GM23338 (cell line): ENCODE results near the gene ZPLD1. TPM values are rescaled to one million over a fixed set of nuclear protein-coding genes. Genes with fewer than 3 reads are reported as not detected.

Source experiments
- ATAC-seq: fragments of 200-7000 bp; cut with Tn5 transposase; 3 replicates; pipeline ENCODE4 v1.9.1; 2020
- DNase-seq: peaks from one replicate; pipeline ENCODE4 v3.0.0-alpha.2; 2015; ENCODE audit warnings: low spot score
- H2AFZ ChIP-seq: fragments of 200-600 bp; sonication (generic); 2 replicates; pipeline ENCODE4 v1.8.0; 2016; ENCODE audit warnings: antibody characterized with exemption, mild to moderate bottlenecking, moderate library complexity
- H3F3A ChIP-seq: fragments of 200-600 bp; sonication (generic); replicated peaks from 2 replicates; pipeline ENCODE4 v1.8.0; 2017; ENCODE audit warnings: antibody characterized with exemption, mixed run types, low read depth
- H3K27ac ChIP-seq: fragments of 200-600 bp; sonication (generic); 2 replicates; pipeline ENCODE4 v1.6.1; 2016; ENCODE audit warnings: low read depth
- H3K27me3 ChIP-seq: fragments of 200-600 bp; sonication (generic); 2 replicates; pipeline ENCODE4 v1.8.0; 2016; ENCODE audit warnings: mild to moderate bottlenecking, mixed run types, moderate library complexity; ENCODE audit not compliant: insufficient read depth
- H3K36me3 ChIP-seq: fragments of 200-600 bp; sonication (generic); 2 replicates; pipeline ENCODE4 v1.8.0; 2016; ENCODE audit warnings: mild to moderate bottlenecking; ENCODE audit not compliant: insufficient read depth
- H3K4me1 ChIP-seq: fragments of 200-600 bp; sonication (generic); 2 replicates; pipeline ENCODE4 v1.8.0; 2016; ENCODE audit warnings: mild to moderate bottlenecking, moderate library complexity; ENCODE audit not compliant: insufficient read depth
- H3K4me2 ChIP-seq: fragments of 200-600 bp; sonication (generic); 2 replicates; pipeline ENCODE4 v1.7.1; 2017; ENCODE audit warnings: mixed run types
- H3K4me3 ChIP-seq: fragments of 200-600 bp; sonication (generic); 2 replicates; pipeline ENCODE4 v1.6.1; 2016; ENCODE audit warnings: mixed run types
- H3K79me2 ChIP-seq: fragments of 200-600 bp; sonication (generic); replicated peaks from 2 replicates; pipeline ENCODE4 v1.8.0; 2017; ENCODE audit warnings: mild to moderate bottlenecking; ENCODE audit not compliant: insufficient read depth
- H3K9me2 ChIP-seq: fragments of 200-600 bp; sonication (generic); 2 replicates; pipeline ENCODE4 v1.8.0; 2017; ENCODE audit not compliant: insufficient read depth
- H4K20me1 ChIP-seq: fragments of 200-600 bp; sonication (generic); replicated peaks from 2 replicates; pipeline ENCODE4 v1.8.0; 2017; ENCODE audit warnings: mild to moderate bottlenecking; ENCODE audit not compliant: insufficient read depth
- H3K27ac Mint-ChIP-seq: 2 replicates; pipeline ENCODE4 v1.8.0; 2020; ENCODE audit warnings: inconsistent platforms, mild to moderate bottlenecking, moderate library complexity, mixed read lengths
- H3K27me3 Mint-ChIP-seq: 3 replicates; pipeline ENCODE4 v1.8.0; 2022; ENCODE audit warnings: low read depth, mild to moderate bottlenecking, moderate library complexity, mixed read lengths, inconsistent platforms; ENCODE audit not compliant: insufficient read depth, poor library complexity
- H3K36me3 Mint-ChIP-seq: 3 replicates; pipeline ENCODE4 v1.8.0; 2021; ENCODE audit warnings: low read depth, mild to moderate bottlenecking, inconsistent platforms, moderate library complexity, mixed read lengths
- H3K4me1 Mint-ChIP-seq: 3 replicates; pipeline ENCODE4 v1.8.0; 2020; ENCODE audit warnings: mild to moderate bottlenecking, inconsistent platforms, mixed read lengths
- H3K4me3 Mint-ChIP-seq: 3 replicates; pipeline ENCODE4 v1.8.0; 2021; ENCODE audit warnings: moderate library complexity, mild to moderate bottlenecking, inconsistent platforms, mixed read lengths
- H3K9me3 Mint-ChIP-seq: 3 replicates; pipeline ENCODE4 v1.8.0; 2020; ENCODE audit warnings: moderate library complexity, mild to moderate bottlenecking, inconsistent platforms, mixed read lengths
- CREB1 ChIP-seq: fragments of 250-450 bp; sonication (Bioruptor Pico); IDR thresholded peaks from 2 replicates; pipeline ENCODE4 v1.5.0; 2020; ENCODE audit warnings: low read depth, mild to moderate bottlenecking, moderate library complexity
- ETS1 ChIP-seq: IDR thresholded peaks from 2 replicates; pipeline ENCODE4 v1.6.1; 2016; ENCODE audit warnings: antibody characterized with exemption
- EZH2 ChIP-seq: fragments of 200-600 bp; sonication (generic); IDR thresholded peaks from one replicate; pipeline ENCODE4 v1.8.0; 2017; ENCODE audit warnings: antibody characterized with exemption, mild to moderate bottlenecking, low read depth; ENCODE audit not compliant: unreplicated experiment
- EZH2phosphoT487 ChIP-seq: fragments of 200-600 bp; sonication (generic); IDR thresholded peaks from one replicate; pipeline ENCODE4 v1.8.1; 2018; ENCODE audit warnings: antibody characterized with exemption; ENCODE audit not compliant: unreplicated experiment
- JUNB ChIP-seq: IDR thresholded peaks from one replicate; pipeline ENCODE4 v1.6.1; 2016; ENCODE audit warnings: antibody characterized with exemption; ENCODE audit not compliant: unreplicated experiment
- NANOG ChIP-seq: IDR thresholded peaks from 2 replicates; pipeline ENCODE4 v1.6.1; 2016; ENCODE audit warnings: antibody characterized with exemption, borderline replicate concordance
- STAT1 ChIP-seq: IDR thresholded peaks from one replicate; pipeline ENCODE4 v1.6.1; 2016; ENCODE audit warnings: antibody characterized with exemption; ENCODE audit not compliant: unreplicated experiment
- ZNF114 ChIP-seq: fragments of 250-450 bp; sonication (Bioruptor Pico); IDR thresholded peaks from 2 replicates; pipeline ENCODE4 v1.5.0; 2020; ENCODE audit warnings: mild to moderate bottlenecking, moderate library complexity
- long read RNA-seq: library from polyadenylated mRNA; unstranded; transcript quantifications from one replicate; pipeline ENCODE4 v2.0.0, GENCODE V29; 2020; ENCODE audit not compliant: unreplicated experiment
- polyA plus RNA-seq: library from polyadenylated mRNA; unstranded; fragments of >200 nt; fragmentation: Nextera tagmentation; extraction: Ambion mirVana; gene quantifications from 2 replicates; pipeline ENCODE4 v1.2.1, GENCODE V29; 2016
- total RNA-seq: library from RNA; depleted of rRNA; stranded (reverse); fragments of >200 nt; shearing (Covaris generic); gene quantifications from 2 replicates; pipeline ENCODE4 v1.2.3, GENCODE V29; 2014; rRNA removed
- TF ChIP-seq, protein P1 (sequence below): IDR thresholded peaks from one replicate; pipeline ENCODE4 v1.6.1; 2018; ENCODE audit warnings: antibody characterized with exemption; ENCODE audit not compliant: unreplicated experiment
- TF ChIP-seq, protein P2 (sequence below): fragments of 250-450 bp; sonication (Bioruptor Pico); IDR thresholded peaks from 2 replicates; pipeline ENCODE4 v1.5.0; 2020; ENCODE audit warnings: mild to moderate bottlenecking, moderate library complexity

Gene ZPLD1
- total RNA-seq: not detected in 2 replicates
- polyA plus RNA-seq: not detected in 2 replicates
- long read RNA-seq: 0 reads

GRCh38 chr3:102434715-102435114 lies at the start of gene ZPLD1:
TSS of gene ZPLD1 (plus strand) at chr3:102435015. CDS start at chr3:102438488, 3,473 bp downstream.
- Histone ChIP-seq H3K79me2 (no peaks in the 10 kb centered on the region), H3K4me1 (no peaks in the 10 kb centered on the region), H3K27ac (no peak within 1 kb of the TSS), H3K27me3 (no peaks in the 10 kb centered on the region), H3K9me2 (no peaks in the 10 kb centered on the region), H3F3A (no peaks in the 10 kb centered on the region), H2AFZ (no peak within 1 kb of the TSS), H4K20me1 (no peaks in the 10 kb centered on the region), H3K36me3 (no peaks in the 10 kb centered on the region), H3K4me3 (no peak within 1 kb of the TSS), H3K4me2 (no peak within 1 kb of the TSS)
- ATAC-seq (no peak), DNase-seq (no peak)
- Mint-ChIP-seq H3K4me1 (no peaks in the 10 kb centered on the region), H3K27me3 (no peaks in the 10 kb centered on the region), H3K36me3 (no peaks in the 10 kb centered on the region), H3K27ac (no peak within 1 kb of the TSS), H3K4me3 (no peak within 1 kb of the TSS), H3K9me3 (no peaks in the 10 kb centered on the region)
- TF ChIP-seq EZH2 (no peak), STAT1 (no peak), EZH2phosphoT487 (no peak), CREB1 (CRISPR knock-in tag) (no peak), ZNF114 (CRISPR knock-in tag) (no peak), NANOG (no peak), ETS1 (no peak), JUNB (no peak)
- TF ChIP-seq, protein P1, sequence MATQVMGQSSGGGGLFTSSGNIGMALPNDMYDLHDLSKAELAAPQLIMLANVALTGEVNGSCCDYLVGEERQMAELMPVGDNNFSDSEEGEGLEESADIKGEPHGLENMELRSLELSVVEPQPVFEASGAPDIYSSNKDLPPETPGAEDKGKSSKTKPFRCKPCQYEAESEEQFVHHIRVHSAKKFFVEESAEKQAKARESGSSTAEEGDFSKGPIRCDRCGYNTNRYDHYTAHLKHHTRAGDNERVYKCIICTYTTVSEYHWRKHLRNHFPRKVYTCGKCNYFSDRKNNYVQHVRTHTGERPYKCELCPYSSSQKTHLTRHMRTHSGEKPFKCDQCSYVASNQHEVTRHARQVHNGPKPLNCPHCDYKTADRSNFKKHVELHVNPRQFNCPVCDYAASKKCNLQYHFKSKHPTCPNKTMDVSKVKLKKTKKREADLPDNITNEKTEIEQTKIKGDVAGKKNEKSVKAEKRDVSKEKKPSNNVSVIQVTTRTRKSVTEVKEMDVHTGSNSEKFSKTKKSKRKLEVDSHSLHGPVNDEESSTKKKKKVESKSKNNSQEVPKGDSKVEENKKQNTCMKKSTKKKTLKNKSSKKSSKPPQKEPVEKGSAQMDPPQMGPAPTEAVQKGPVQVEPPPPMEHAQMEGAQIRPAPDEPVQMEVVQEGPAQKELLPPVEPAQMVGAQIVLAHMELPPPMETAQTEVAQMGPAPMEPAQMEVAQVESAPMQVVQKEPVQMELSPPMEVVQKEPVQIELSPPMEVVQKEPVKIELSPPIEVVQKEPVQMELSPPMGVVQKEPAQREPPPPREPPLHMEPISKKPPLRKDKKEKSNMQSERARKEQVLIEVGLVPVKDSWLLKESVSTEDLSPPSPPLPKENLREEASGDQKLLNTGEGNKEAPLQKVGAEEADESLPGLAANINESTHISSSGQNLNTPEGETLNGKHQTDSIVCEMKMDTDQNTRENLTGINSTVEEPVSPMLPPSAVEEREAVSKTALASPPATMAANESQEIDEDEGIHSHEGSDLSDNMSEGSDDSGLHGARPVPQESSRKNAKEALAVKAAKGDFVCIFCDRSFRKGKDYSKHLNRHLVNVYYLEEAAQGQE: no peak
- TF ChIP-seq, protein P2, sequence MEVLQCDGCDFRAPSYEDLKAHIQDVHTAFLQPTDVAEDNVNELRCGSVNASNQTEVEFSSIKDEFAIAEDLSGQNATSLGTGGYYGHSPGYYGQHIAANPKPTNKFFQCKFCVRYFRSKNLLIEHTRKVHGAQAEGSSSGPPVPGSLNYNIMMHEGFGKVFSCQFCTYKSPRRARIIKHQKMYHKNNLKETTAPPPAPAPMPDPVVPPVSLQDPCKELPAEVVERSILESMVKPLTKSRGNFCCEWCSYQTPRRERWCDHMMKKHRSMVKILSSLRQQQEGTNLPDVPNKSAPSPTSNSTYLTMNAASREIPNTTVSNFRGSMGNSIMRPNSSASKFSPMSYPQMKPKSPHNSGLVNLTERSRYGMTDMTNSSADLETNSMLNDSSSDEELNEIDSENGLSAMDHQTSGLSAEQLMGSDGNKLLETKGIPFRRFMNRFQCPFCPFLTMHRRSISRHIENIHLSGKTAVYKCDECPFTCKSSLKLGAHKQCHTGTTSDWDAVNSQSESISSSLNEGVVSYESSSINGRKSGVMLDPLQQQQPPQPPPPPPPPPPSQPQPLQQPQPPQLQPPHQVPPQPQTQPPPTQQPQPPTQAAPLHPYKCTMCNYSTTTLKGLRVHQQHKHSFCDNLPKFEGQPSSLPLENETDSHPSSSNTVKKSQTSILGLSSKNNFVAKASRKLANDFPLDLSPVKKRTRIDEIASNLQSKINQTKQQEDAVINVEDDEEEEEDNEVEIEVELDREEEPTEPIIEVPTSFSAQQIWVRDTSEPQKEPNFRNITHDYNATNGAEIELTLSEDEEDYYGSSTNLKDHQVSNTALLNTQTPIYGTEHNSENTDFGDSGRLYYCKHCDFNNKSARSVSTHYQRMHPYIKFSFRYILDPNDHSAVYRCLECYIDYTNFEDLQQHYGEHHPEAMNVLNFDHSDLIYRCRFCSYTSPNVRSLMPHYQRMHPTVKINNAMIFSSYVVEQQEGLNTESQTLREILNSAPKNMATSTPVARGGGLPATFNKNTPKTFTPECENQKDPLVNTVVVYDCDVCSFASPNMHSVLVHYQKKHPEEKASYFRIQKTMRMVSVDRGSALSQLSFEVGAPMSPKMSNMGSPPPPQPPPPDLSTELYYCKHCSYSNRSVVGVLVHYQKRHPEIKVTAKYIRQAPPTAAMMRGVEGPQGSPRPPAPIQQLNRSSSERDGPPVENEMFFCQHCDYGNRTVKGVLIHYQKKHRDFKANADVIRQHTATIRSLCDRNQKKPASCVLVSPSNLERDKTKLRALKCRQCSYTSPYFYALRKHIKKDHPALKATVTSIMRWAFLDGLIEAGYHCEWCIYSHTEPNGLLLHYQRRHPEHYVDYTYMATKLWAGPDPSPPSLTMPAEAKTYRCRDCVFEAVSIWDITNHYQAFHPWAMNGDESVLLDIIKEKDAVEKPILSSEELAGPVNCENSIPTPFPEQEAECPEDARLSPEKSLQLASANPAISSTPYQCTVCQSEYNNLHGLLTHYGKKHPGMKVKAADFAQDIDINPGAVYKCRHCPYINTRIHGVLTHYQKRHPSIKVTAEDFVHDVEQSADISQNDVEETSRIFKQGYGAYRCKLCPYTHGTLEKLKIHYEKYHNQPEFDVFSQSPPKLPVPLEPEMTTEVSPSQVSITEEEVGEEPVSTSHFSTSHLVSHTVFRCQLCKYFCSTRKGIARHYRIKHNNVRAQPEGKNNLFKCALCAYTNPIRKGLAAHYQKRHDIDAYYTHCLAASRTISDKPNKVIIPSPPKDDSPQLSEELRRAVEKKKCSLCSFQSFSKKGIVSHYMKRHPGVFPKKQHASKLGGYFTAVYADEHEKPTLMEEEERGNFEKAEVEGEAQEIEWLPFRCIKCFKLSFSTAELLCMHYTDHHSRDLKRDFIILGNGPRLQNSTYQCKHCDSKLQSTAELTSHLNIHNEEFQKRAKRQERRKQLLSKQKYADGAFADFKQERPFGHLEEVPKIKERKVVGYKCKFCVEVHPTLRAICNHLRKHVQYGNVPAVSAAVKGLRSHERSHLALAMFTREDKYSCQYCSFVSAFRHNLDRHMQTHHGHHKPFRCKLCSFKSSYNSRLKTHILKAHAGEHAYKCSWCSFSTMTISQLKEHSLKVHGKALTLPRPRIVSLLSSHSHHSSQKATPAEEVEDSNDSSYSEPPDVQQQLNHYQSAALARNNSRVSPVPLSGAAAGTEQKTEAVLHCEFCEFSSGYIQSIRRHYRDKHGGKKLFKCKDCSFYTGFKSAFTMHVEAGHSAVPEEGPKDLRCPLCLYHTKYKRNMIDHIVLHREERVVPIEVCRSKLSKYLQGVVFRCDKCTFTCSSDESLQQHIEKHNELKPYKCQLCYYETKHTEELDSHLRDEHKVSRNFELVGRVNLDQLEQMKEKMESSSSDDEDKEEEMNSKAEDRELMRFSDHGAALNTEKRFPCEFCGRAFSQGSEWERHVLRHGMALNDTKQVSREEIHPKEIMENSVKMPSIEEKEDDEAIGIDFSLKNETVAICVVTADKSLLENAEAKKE: no peak
